WI38 (cell line): ENCODE data around the gene CTIF.

ENCODE experiments used
- H3K4me3 ChIP-seq: 2 replicates; pipeline ENCODE4 v1.5.1; 2011; ENCODE audit warnings: low read depth, mild to moderate bottlenecking, control low read depth, low read length
- CTCF ChIP-seq: IDR thresholded peaks from 2 replicates; pipeline ENCODE4 v1.5.1; 2012; ENCODE audit warnings: low read depth, mild to moderate bottlenecking, control low read depth, low read length

Gene CTIF

GRCh38 chr18:48575301-48575657, 36.4 kb downstream of the CTIF start:
- no peak for TF ChIP-seq CTCF
- H3K4me3 ChIP-seq, result no peak overlapping the region

- no peak overlapping the region for H3K4me3 ChIP-seq
Observed at GRCh38 chr18:48575658-48576456, 37.0 kb downstream of the CTIF start.

GRCh38 chr18:48576457-48576771, 37.6 kb downstream of the CTIF start:
- no peak overlapping the region for H3K4me3 ChIP-seq
- TF ChIP-seq CTCF, result no peak

More at GRCh38 chr18:48575658-48576456, 37.0 kb downstream of the CTIF start:
- TF ChIP-seq CTCF, result no peak

GRCh38 chr18:48577478-48578190, 38.8 kb downstream of the CTIF start:
- TF ChIP-seq CTCF, result no peak
- no peak overlapping the region for H3K4me3 ChIP-seq

- no peak for TF ChIP-seq CTCF
Observed at GRCh38 chr18:48578289-48578688, 39.5 kb downstream of the CTIF start.

GRCh38 chr18:48580066-48580465, 41.2 kb downstream of the CTIF start:
- TF ChIP-seq CTCF, result no peak
- H3K4me3 ChIP-seq, result no peak overlapping the region

More at GRCh38 chr18:48578289-48578688, 39.5 kb downstream of the CTIF start:
- H3K4me3 ChIP-seq, result no peak overlapping the region

- H3K4me3 ChIP-seq, result no peak overlapping the region
- TF ChIP-seq CTCF, result no peak
Observed at GRCh38 chr18:48580782-48581181, 42.0 kb downstream of the CTIF start.
